Measurements from ENCODE around the gene EVA1B. TPM values are rescaled to one million over a fixed set of nuclear protein-coding genes. Genes with fewer than 3 reads are reported as not detected.

Gene EVA1B
- total and polyA plus RNA-seq, 2 donors (not counting 3 experiments of a cell fraction or from before 2014, with no cell fraction given), result 64.7 to 132 TPM

DNA sequence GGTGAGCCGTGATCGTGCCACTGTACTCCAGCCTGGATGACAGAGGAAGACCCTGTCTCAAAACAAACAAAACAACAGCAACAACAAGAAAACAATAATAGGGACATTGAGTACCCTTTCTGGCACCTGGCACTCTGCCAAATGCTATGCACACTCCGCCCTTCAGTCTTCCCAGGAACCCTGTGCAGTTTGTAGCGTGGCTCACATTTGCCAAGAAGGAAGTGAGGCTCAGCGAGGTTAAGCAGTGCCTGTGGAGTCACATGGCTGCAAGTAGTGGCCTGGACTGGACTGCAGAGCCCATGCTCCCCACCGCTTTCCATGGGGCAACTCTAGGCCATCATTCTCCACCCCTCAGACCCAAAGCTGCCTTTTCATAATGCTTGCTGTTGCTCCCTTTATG lies 5.3 kb upstream of the EVA1B start:
- H3K9me3 ChIP-seq (replicated peaks; ENCODE audit: control insufficient read depth, insufficient read depth, low read length), result no peaks in the 10 kb centered on the region
- H3K27ac ChIP-seq (ENCODE audit: insufficient read depth, low read depth, low read length), result no peak overlapping the region
- peak; percentile 88 for FAIRE-seq
- DNase-seq (ENCODE audit: low read depth, low spot score), result peak; percentile 67
- intact Hi-C loops (cut with micrococcal nuclease) (no loop called here), dilution Hi-C loops (cut with MboI; ENCODE audit: extremely low pct_ligation_motif_present, low sequenced_read_pairs) (no loop called here)
- H4K20me1 ChIP-seq (replicated peaks; ENCODE audit: control insufficient read depth, extremely low read depth, insufficient read depth, low read length), result no peaks in the 10 kb centered on the region
- BruUV-seq (replicated peaks), result no TSS peak
- no peaks in the 10 kb centered on the region for H3K27me3 ChIP-seq (ENCODE audit: control insufficient read depth in 2 of 2, insufficient read depth in 2 of 2, low read length in 2 of 2)
- H3K36me3 ChIP-seq (ENCODE audit: control insufficient read depth in 2 of 2, extremely low read depth in 1 of 2, insufficient read depth in 2 of 2, low read length in 2 of 2), result no peaks in the 10 kb centered on the region
- CTCF ChIA-PET, result interaction anchor here (1.0 to 1.6 kb wide), 2 partner anchors 14 to 23 kb away, joined by 3 to 7 read pairs; no protein-coding TSS in a partner anchor
- H3K4me2 ChIP-seq (ENCODE audit: insufficient read depth, low read length), result no peak overlapping the region
- no peak overlapping the region for H3K4me3 ChIP-seq (replicated peaks in 1 of 3; ENCODE audit: insufficient read depth in 1 of 3, low read depth in 1 of 3, low read length in 3 of 3)
- H3K9me1 ChIP-seq (replicated peaks; ENCODE audit: control insufficient read depth, extremely low read depth, insufficient read depth, low read length), result no peaks in the 10 kb centered on the region
- POLR2A ChIA-PET, result no interaction called here
- no peaks in the 10 kb centered on the region for H3K79me2 ChIP-seq (ENCODE audit: control insufficient read depth, insufficient read depth, low read length)
- peak; percentile 25 for TF ChIP-seq POLR2AphosphoS5 (IDR thresholded peaks at IDR 0.05; ENCODE audit: insufficient read depth, low read depth, low read length)
- TF ChIP-seq MYC (IDR thresholded peaks at IDR 0.05; ENCODE audit: low read depth, low read length), result peak; percentile 76
- TF ChIP-seq, protein P1, sequence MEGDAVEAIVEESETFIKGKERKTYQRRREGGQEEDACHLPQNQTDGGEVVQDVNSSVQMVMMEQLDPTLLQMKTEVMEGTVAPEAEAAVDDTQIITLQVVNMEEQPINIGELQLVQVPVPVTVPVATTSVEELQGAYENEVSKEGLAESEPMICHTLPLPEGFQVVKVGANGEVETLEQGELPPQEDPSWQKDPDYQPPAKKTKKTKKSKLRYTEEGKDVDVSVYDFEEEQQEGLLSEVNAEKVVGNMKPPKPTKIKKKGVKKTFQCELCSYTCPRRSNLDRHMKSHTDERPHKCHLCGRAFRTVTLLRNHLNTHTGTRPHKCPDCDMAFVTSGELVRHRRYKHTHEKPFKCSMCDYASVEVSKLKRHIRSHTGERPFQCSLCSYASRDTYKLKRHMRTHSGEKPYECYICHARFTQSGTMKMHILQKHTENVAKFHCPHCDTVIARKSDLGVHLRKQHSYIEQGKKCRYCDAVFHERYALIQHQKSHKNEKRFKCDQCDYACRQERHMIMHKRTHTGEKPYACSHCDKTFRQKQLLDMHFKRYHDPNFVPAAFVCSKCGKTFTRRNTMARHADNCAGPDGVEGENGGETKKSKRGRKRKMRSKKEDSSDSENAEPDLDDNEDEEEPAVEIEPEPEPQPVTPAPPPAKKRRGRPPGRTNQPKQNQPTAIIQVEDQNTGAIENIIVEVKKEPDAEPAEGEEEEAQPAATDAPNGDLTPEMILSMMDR (IDR thresholded peaks at IDR 0.05; ENCODE audit: extremely low read depth in 1 of 2, insufficient read depth in 1 of 2, low read depth in 1 of 2, low read length in 2 of 2), result no peak
- TF ChIP-seq, protein P2, sequence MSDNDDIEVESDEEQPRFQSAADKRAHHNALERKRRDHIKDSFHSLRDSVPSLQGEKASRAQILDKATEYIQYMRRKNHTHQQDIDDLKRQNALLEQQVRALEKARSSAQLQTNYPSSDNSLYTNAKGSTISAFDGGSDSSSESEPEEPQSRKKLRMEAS (IDR thresholded peaks at IDR 0.05; ENCODE audit: insufficient read depth, insufficient read length), result peak; percentile 60
- no peak for TF ChIP-seq GATA2 (IDR thresholded peaks at IDR 0.05; ENCODE audit: insufficient read depth, insufficient read length, low read depth, low read length)
- no peak overlapping the region for H2AFZ ChIP-seq (ENCODE audit: low read depth, low read length)
- no peak overlapping the region for H3K9ac ChIP-seq (replicated peaks; ENCODE audit: extremely low read depth, insufficient read depth, low read length)
- H3K4me1 ChIP-seq (ENCODE audit: control insufficient read depth, extremely low read depth, insufficient read depth, low read length), result peaks cover 19% of the 10 kb centered on the region

DNA sequence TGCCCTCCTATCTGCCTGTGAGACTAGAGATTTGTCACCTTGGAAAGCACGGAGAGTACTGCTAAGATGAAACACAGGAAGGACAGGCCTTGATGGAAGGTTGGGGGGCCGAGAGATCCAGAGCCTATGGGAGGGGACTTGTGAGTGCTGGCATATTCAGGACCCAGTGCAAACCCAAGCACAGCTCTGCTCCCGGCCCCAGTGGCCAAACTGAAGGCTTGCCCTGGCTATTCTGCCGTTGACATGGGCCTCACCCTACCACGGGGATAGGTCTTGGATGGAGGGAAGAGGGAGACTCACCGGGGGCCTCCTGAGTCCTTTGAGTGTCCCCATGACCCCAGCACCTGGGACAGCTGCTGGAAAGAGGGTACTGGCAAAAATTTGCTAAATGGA lies 4.6 kb upstream of the EVA1B start:
- dilution Hi-C loops (cut with MboI; ENCODE audit: extremely low pct_ligation_motif_present, low sequenced_read_pairs), result no loop called here
- FAIRE-seq, result no peak
- no peak overlapping the region for H3K9ac ChIP-seq (replicated peaks; ENCODE audit: extremely low read depth, insufficient read depth, low read length)
- H3K27me3 ChIP-seq (ENCODE audit: control insufficient read depth in 2 of 2, insufficient read depth in 2 of 2, low read length in 2 of 2), result no peaks in the 10 kb centered on the region
- no peak overlapping the region for H3K4me2 ChIP-seq (ENCODE audit: insufficient read depth, low read length)
- H3K4me3 ChIP-seq (replicated peaks in 1 of 3; ENCODE audit: insufficient read depth in 1 of 3, low read depth in 1 of 3, low read length in 3 of 3), result no peak overlapping the region
- H3K4me1 ChIP-seq (ENCODE audit: control insufficient read depth, extremely low read depth, insufficient read depth, low read length), result peaks cover 20% of the 10 kb centered on the region
- ChIA-PET CTCF (interaction anchor here (1.0 to 1.6 kb wide), 2 partner anchors 15 to 24 kb away, joined by 3 to 7 read pairs; no protein-coding TSS in a partner anchor), POLR2A (no interaction called here)
- intact Hi-C loops (cut with micrococcal nuclease), result no loop called here
- no peaks in the 10 kb centered on the region for H3K9me1 ChIP-seq (replicated peaks; ENCODE audit: control insufficient read depth, extremely low read depth, insufficient read depth, low read length)
- BruUV-seq (replicated peaks), result no TSS peak
- H4K20me1 ChIP-seq (replicated peaks; ENCODE audit: control insufficient read depth, extremely low read depth, insufficient read depth, low read length), result no peaks in the 10 kb centered on the region
- H2AFZ ChIP-seq (ENCODE audit: low read depth, low read length), result no peak overlapping the region
- no peaks in the 10 kb centered on the region for H3K36me3 ChIP-seq (ENCODE audit: control insufficient read depth in 2 of 2, extremely low read depth in 1 of 2, insufficient read depth in 2 of 2, low read length in 2 of 2)
- H3K27ac ChIP-seq (ENCODE audit: insufficient read depth, low read depth, low read length), result no peak overlapping the region
- peaks cover under 1% of the 10 kb centered on the region for H3K79me2 ChIP-seq (ENCODE audit: control insufficient read depth, insufficient read depth, low read length)
- DNase-seq (ENCODE audit: low read depth, low spot score), result no peak
- TF ChIP-seq GATA2 (IDR thresholded peaks at IDR 0.05; ENCODE audit: insufficient read depth, insufficient read length, low read depth, low read length) (no peak), JUN (IDR thresholded peaks at IDR 0.05; ENCODE audit: borderline replicate concordance, insufficient read depth, insufficient read length, low read depth) (no peak), EZH2 (IDR thresholded peaks at IDR 0.05; ENCODE audit: borderline replicate concordance, low read depth, low read length, severe bottlenecking) (no peak), MYC (IDR thresholded peaks at IDR 0.05; ENCODE audit: low read depth, low read length) (no peak), FOS (IDR thresholded peaks at IDR 0.05; ENCODE audit: borderline replicate concordance, insufficient read depth, low read length) (no peak), POLR2AphosphoS5 (IDR thresholded peaks at IDR 0.05; ENCODE audit: insufficient read depth, low read depth, low read length) (no peak), POLR2A (IDR thresholded peaks at IDR 0.05; ENCODE audit: low read depth, low read length) (no peak)
- TF ChIP-seq, protein P2 (IDR thresholded peaks at IDR 0.05; ENCODE audit: insufficient read depth, insufficient read length), result no peak
- TF ChIP-seq, protein P1 (IDR thresholded peaks at IDR 0.05; ENCODE audit: extremely low read depth in 1 of 2, insufficient read depth in 1 of 2, low read depth in 1 of 2, low read length in 2 of 2), result no peak
- no peaks in the 10 kb centered on the region for H3K9me3 ChIP-seq (replicated peaks; ENCODE audit: control insufficient read depth, insufficient read depth, low read length)

Data from endothelial cell of umbilical vein (primary cell).